Endothelial cell of umbilical vein (primary cell): ENCODE measurements around the gene CYP1B1.

Source experiments
- EZH2 ChIP-seq: IDR thresholded peaks from 2 replicates; pipeline ENCODE4 v1.6.1; 2012; ENCODE audit warnings: borderline replicate concordance, low read depth, mild to moderate bottlenecking, moderate library complexity, low read length, inconsistent platforms; ENCODE audit not compliant: severe bottlenecking
- POLR2A ChIP-seq: IDR thresholded peaks from 2 replicates; pipeline ENCODE4 v1.6.1; 2012; ENCODE audit warnings: low read depth, mild to moderate bottlenecking, control low read depth, low read length
- TF ChIP-seq, protein P1 (sequence below), 2 donors: IDR thresholded peaks; 1 replicate in 1 of 2; 2 replicates in 1 of 2; pipeline ENCODE4 v1.5.1; 2011; ENCODE audit warnings: low read length in 2 of 2, mild to moderate bottlenecking in 2 of 2, moderate library complexity in 2 of 2, control low read depth in 1 of 2, inconsistent platforms in 1 of 2, low read depth in 1 of 2; ENCODE audit not compliant: insufficient read depth in 1 of 2; ENCODE audit errors: extremely low read depth in 1 of 2

DNA sequence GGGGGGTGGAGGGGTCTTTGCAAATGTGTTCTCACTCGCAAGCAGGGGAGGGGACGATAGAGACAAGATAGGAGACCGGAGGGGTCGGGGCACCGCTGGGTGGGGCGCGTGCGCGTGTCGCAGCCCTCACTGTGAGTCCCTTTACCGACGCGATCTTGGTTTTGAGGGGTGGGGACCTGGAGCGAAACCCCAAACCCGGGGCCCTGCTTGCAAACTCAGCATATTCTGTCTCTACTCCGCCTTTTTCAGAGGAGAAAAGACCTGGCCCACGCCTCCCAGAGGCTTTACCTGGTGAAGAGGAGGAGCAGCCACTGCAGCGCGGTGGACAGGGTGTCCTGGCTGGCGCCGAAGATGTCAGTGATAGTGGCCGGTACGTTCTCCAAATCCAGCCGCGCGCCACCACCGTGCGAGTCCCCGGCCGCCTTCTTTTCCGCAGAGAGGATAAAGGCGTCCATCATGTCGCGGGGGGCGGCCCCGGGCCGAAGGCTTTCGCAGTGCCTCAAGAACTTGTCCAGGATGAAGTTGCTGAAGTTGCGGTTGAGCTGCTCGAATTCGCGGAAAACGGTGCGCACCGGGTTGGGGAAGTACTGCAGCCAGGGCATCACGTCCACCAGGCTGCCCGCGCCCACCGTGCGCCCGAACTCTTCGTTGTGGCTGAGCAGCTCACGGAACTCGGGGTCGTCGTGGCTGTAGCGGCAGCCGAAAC, 1.7 kb downstream of the CYP1B1 start:
- TF ChIP-seq, protein P1, sequence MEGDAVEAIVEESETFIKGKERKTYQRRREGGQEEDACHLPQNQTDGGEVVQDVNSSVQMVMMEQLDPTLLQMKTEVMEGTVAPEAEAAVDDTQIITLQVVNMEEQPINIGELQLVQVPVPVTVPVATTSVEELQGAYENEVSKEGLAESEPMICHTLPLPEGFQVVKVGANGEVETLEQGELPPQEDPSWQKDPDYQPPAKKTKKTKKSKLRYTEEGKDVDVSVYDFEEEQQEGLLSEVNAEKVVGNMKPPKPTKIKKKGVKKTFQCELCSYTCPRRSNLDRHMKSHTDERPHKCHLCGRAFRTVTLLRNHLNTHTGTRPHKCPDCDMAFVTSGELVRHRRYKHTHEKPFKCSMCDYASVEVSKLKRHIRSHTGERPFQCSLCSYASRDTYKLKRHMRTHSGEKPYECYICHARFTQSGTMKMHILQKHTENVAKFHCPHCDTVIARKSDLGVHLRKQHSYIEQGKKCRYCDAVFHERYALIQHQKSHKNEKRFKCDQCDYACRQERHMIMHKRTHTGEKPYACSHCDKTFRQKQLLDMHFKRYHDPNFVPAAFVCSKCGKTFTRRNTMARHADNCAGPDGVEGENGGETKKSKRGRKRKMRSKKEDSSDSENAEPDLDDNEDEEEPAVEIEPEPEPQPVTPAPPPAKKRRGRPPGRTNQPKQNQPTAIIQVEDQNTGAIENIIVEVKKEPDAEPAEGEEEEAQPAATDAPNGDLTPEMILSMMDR (IDR thresholded peaks at IDR 0.05; ENCODE audit: extremely low read depth in 1 of 2, insufficient read depth in 1 of 2, low read depth in 1 of 2, low read length in 2 of 2), result no peak
- TF ChIP-seq POLR2A (no peak), EZH2 (peak; percentile 94)
